HG03439 (cell line): ENCODE measurements around the gene GCNT2.
A peak's percentile ranks its signal among the peaks of the same experiment; 100 is the strongest.
"Not testable (repeated sequence)": the region's sequence is repeated elsewhere in the genome, so short reads cannot be mapped to it uniquely, and the experiment has no call there.

Source experiments
- ATAC-seq: cut with Tn5 transposase; IDR thresholded peaks from one replicate; pipeline ENCODE4 v1.9.1; 2021; ENCODE audit warnings: mild to moderate bottlenecking, moderate library complexity; ENCODE audit not compliant: unreplicated experiment

The GCNT2 gene

DNA sequence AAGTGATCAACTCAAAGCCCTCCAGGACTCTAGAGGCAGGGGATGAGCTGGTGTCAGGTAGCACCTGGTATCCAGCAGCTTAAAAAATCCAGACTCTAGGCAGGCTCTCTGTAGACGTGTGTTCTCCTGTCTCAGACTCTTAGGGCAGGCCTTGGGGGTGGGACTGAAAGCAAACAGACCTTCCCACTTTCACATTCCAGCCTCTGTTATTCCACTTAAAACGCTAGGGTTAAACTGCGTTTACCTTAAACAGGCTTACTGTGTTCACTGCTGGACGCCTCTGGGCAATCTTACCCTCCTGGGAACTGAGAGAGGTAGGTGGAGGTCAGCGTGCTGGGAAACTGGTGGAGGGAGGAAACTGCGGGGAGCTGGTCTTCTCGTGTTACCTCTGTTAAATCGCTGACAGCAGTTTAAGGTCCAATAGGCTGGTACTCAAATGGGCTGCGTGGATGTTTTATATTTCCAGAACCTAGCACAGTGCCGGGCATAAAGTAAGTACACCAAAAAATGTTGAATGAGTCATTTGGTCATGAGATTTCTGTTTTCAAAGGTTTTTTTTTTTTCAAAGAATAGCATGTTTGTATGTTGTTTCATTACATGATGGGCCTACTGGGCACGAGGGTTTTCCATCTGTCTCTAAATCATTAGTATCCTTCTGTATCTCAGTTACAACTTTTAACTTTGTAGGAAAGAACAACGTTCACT is at the start of gene GCNT2:
Gene GCNT2 (plus strand): TSS at position 248 of the 705 bp plus-strand sequence. CDS start 7,561 bp downstream, outside the sequence.
- no peak for ATAC-seq

DNA sequence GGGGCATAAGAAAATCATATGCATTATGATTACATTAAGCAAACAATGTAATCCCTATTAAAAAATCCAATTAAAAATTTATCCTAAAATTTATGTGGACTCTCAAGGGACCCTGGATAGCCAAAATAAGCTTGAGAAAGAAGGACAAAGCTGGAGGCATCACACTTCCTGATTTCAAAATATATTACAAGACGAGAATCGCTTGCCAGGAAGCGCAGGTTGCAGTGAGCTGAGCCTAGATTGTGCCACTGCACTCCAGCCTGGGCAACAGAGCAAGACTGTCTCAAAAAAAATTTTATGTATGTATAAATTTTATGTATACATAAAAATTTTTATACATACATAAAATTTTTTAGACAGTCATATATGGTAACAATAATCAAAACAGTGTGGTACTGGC is 48.5 kb upstream of the GCNT2 start:
- ATAC-seq: no peak

DNA sequence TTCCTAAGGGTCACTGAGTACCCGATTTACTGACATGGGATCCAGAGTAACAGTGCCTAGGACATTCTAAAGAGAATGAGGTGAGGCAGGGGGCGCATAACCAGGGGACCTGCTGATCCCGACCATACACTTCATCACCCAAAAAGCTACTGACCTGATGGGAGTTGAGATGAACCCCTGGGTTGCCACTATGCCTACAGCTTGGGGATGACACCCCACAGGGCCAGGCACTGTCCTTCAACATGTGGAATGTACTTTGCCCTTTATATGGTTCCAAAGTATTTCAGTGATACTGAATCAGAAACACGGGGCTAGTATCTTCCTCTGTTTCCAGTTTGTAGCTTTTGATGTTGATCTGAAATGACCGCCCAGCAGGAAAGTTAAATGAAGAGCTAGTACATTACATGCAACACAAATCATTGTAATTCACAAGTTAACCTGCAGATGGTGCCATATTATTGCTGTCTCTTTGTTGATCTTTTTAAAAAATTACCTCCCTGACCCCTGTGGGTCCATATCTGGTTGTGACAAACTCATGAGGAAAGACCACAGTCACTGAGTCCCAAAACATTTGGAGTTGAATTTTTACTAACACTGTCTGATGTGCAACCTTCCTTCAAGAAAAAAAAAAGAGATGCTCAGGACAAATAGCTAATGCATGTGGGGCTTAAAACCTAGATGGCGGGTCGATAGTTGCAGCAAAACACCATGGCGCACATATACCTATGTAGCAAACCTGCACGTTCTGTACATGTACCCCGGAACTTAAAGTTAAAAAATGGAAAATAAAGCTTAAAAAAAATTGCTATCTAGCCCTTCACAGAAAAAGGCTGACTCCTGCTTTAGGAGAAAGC is 42.7 kb upstream of the GCNT2 start:
- no peak for ATAC-seq

GRCh38 chr6:10479939-10480700 is 41.0 kb upstream of the GCNT2 start:
- ATAC-seq: no peak

- ATAC-seq: no peak
Measured at GRCh38 chr6:10481101-10481500, 40.0 kb upstream of the GCNT2 start.

- ATAC-seq: no peak
Measured at GRCh38 chr6:10482636-10483257, 38.4 kb upstream of the GCNT2 start.

GRCh38 chr6:10484912-10485311 is 36.2 kb upstream of the GCNT2 start:
- ATAC-seq: no peak

GRCh38 chr6:10485406-10485805 is 35.7 kb upstream of the GCNT2 start:
- no peak for ATAC-seq

DNA sequence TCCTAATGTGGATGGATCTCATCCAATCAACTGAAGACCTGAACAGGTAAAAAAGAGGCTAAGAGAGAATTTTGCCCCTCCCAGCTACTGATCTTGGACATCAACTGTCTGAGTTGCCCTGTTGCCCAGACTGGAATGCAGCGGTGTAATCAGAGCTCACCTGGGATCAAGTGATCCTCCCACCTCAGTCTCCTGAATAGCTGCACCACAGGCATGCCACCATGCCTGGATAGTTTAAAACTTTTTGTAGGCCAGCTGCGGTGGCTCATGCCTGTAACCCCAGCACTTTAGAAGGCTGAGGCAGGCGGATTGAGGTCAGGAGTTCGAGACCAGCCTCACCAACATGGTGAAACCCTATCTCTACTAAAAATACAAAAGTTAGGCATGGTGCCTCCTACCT is 34.9 kb upstream of the GCNT2 start:
- no peak for ATAC-seq

- ATAC-seq: not testable (repeated sequence)
Measured at GRCh38 chr6:10486944-10487588, 34.1 kb upstream of the GCNT2 start.

- ATAC-seq: no peak
Measured at GRCh38 chr6:10487668-10488327, 33.4 kb upstream of the GCNT2 start.

DNA sequence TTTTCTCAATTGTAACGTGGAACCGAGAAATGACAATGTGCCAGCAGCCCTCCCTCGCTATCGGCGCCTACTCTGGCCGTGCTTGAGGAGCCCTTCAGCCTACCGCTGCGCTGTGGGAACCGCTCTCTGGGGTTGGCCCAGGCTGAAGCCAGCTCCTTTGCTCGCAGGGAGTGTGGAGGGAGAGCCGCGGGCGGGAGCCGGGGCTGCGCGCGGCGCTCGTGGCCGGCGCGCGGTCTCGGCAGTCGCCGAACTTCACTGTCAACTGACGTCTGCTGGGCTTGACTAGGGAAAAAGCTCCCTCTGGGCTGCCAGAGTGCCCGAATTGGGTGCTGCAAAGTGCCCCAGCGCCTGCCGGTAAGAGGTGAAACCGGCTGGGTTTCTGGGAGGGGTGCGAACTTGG is 29.7 kb upstream of the GCNT2 start:
- no peak for ATAC-seq

GRCh38 chr6:10491905-10492304 is 29.2 kb upstream of the GCNT2 start:
- ATAC-seq: not testable (repeated sequence)

DNA sequence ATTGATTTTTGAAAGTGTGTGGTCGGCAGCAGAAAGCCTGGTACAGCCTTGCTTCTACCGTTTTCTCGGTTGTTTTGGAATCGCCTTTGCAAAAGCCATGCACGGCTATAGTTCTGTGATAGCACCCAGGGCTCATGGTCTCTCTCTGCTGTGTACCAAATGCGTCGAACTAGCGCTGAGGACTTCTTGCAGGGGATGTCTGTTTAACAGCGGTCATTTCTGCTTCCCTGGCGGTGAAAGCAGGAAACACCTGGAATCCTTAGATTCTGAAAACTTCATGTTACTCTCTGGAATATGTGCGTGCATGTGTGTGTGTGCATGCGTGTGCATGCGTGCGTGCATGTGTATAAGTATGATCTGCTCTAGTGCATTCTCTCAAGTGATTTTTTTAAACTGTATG is 26.1 kb upstream of the GCNT2 start:
- no peak for ATAC-seq

DNA sequence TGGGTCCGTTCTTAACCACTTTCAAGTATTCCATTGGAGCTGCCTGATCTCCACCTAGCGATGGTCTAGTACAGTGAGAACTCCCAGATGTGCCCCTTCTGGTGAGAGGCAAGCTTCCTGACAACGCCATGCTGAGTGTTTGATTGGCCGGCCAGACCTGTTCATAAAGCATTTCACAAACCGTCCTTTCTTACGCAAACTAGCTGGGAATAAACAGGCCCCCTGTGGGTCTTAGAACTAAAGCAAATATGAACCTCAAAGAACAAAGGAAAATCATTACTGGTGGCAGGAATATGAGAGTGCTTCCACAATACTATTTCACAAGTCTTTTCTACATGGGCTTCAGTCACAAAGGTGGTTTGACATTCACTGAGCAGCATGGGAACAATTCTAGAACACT is 15.6 kb upstream of the GCNT2 start:
- no peak for ATAC-seq

- ATAC-seq: no peak
Measured at GRCh38 chr6:10507298-10507697, 13.9 kb upstream of the GCNT2 start.

DNA sequence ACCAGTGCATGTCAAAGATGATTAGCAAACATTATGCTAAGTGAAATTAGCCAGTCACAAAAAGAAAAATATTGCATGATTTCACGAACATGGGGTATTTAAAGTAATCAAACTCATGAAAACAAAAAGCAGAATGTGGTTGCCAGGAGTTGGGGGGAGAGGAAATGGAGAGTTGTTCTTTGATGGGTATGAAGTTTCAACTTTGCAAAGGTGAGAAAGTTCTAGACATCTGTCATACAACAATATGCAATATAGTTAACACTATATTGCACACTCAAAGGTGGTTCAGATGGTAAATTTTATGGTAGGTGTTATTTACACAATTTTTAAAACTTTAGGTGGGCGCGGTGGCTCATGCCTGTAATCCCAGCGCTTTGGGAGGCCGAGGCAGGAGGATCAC is 13.4 kb upstream of the GCNT2 start:
- ATAC-seq: no peak

- peak; percentile 90 for ATAC-seq
Measured at GRCh38 chr6:10510592-10511367, 10.4 kb upstream of the GCNT2 start.

- no peak for ATAC-seq
Measured at GRCh38 chr6:10511477-10511876, 9.7 kb upstream of the GCNT2 start.
